Measurements from ENCODE around the gene SLC13A2. TPM values are rescaled to one million over a fixed set of nuclear protein-coding genes. Genes with fewer than 3 reads are reported as not detected.

SLC13A2 gene
- total RNA-seq, 2 experiments from 2014 or later: not detected

- CTCF ChIA-PET: no interaction called here
- H3K4me3 Mint-ChIP-seq: no peak overlapping the region
- no peaks in the 10 kb centered on the region for H3K9me3 Mint-ChIP-seq
- H3K27me3 Mint-ChIP-seq: no peaks in the 10 kb centered on the region
- no peak for TF ChIP-seq CTCF (IDR thresholded peaks at IDR 0.05)
- ATAC-seq (no peak), DNase-seq (no peak)
- H3K27ac Mint-ChIP-seq: no peak overlapping the region
- POLR2A ChIA-PET: no interaction called here
- peaks cover 5% of the 10 kb centered on the region for H3K4me1 Mint-ChIP-seq (ENCODE audit: low read depth)
- intact Hi-C loops (cut with micrococcal nuclease): no loop called here
- no peaks in the 10 kb centered on the region for H3K36me3 Mint-ChIP-seq (ENCODE audit: low read depth)
These were observed 6.8 kb downstream of the SLC13A2 start for GRCh38 chr17:28480278-28480677.

GRCh38 chr17:28480799-28481571, 7.5 kb downstream of the SLC13A2 start:
- Mint-ChIP-seq H3K9me3 (no peaks in the 10 kb centered on the region), H3K36me3 (ENCODE audit: low read depth) (no peaks in the 10 kb centered on the region), H3K27me3 (no peaks in the 10 kb centered on the region), H3K4me3 (no peak overlapping the region), H3K4me1 (ENCODE audit: low read depth) (no peaks in the 10 kb centered on the region), H3K27ac (no peak overlapping the region)
- DNase-seq (no peak), ATAC-seq (no peak)
- TF ChIP-seq CTCF (IDR thresholded peaks at IDR 0.05): no peak
- ChIA-PET CTCF (interaction anchor here (1.3 kb wide), 1 partner anchor 59 kb away, joined by 4 read pairs; no protein-coding TSS in a partner anchor), POLR2A (no interaction called here)
- intact Hi-C loops (cut with micrococcal nuclease): no loop called here

- intact Hi-C loops (cut with micrococcal nuclease): no loop called here
- Mint-ChIP-seq H3K27ac (no peak overlapping the region), H3K4me3 (no peak overlapping the region), H3K27me3 (no peaks in the 10 kb centered on the region), H3K4me1 (ENCODE audit: low read depth) (no peaks in the 10 kb centered on the region), H3K9me3 (no peaks in the 10 kb centered on the region), H3K36me3 (ENCODE audit: low read depth) (no peaks in the 10 kb centered on the region)
- ChIA-PET POLR2A (no interaction called here), CTCF (interaction anchor here (1.2 to 1.6 kb wide), 2 partner anchors 15 to 65 kb away, joined by 4 read pairs; no protein-coding TSS in a partner anchor)
- no peak for ATAC-seq
- no peak for TF ChIP-seq CTCF (IDR thresholded peaks at IDR 0.05)
- no peak for DNase-seq
These were observed 9.2 kb downstream of the SLC13A2 start for GRCh38 chr17:28482551-28483199.

GRCh38 chr17:28484296-28484695, 10.9 kb downstream of the SLC13A2 start:
- Mint-ChIP-seq H3K9me3 (no peaks in the 10 kb centered on the region), H3K36me3 (ENCODE audit: low read depth) (no peaks in the 10 kb centered on the region), H3K27ac (no peak overlapping the region), H3K4me1 (ENCODE audit: low read depth) (no peaks in the 10 kb centered on the region), H3K4me3 (no peak overlapping the region), H3K27me3 (no peaks in the 10 kb centered on the region)
- no peak for DNase-seq
- ChIA-PET CTCF (interaction anchor here (1.2 to 3.2 kb wide), 4 partner anchors 9 to 67 kb away, joined by 3 to 13 read pairs (median 4); no protein-coding TSS in a partner anchor), POLR2A (no interaction called here)
- ATAC-seq: no peak
- intact Hi-C loops (cut with micrococcal nuclease): no loop called here
- no peak for TF ChIP-seq CTCF (IDR thresholded peaks at IDR 0.05)

- no peak for ATAC-seq
- POLR2A ChIA-PET: interaction anchor here (0.9 kb wide), 1 partner anchor 13 kb away, joined by 3 read pairs; no protein-coding TSS in a partner anchor
These were observed 11.6 kb downstream of the SLC13A2 start for GRCh38 chr17:28485049-28485448.

More at GRCh38 chr17:28485049-28485448, 11.6 kb downstream of the SLC13A2 start:
- no peak for DNase-seq
- no peak overlapping the region for H3K27ac Mint-ChIP-seq
- H3K36me3 Mint-ChIP-seq (ENCODE audit: low read depth): no peaks in the 10 kb centered on the region
- H3K9me3 Mint-ChIP-seq: no peaks in the 10 kb centered on the region
- H3K4me1 Mint-ChIP-seq (ENCODE audit: low read depth): no peaks in the 10 kb centered on the region
- no peak for TF ChIP-seq CTCF (IDR thresholded peaks at IDR 0.05)
- intact Hi-C loops (cut with micrococcal nuclease): no loop called here
- CTCF ChIA-PET: interaction anchor here (0.9 to 3.2 kb wide), 5 partner anchors 9 to 69 kb away, joined by 3 to 13 read pairs (median 4); no protein-coding TSS in a partner anchor
- H3K27me3 Mint-ChIP-seq: no peaks in the 10 kb centered on the region
- H3K4me3 Mint-ChIP-seq: no peak overlapping the region
